UCSD-AML1 (cell line): Measurements from ENCODE around the gene CRNKL1.

ENCODE experiments used
- DNase-seq: peaks from one replicate; lab custom pipeline; 2025; ENCODE audit not compliant: unreplicated experiment; lab: John Stamatoyannopoulos, UW

CRNKL1 gene

DNA sequence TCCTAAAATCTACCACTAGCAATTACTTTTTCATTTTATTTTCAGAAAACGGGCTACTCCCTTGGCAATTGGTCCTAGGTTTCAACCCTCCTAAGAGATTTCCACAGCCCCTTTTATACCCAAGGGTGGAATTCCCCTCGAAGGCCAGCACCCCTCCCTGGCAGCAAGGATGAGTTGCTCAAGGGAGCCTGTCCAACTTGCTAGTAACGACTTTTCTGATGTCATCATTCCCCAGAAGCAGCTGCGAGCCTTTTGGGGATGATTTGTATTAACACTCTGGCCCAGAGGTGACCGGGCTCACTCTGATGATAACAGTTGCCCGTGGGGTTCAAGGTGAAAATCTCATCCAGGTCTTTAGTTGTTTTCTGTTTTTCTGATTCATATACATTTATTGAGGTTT is 65.8 kb downstream of the CRNKL1 start:
- no peak for DNase-seq
